ENCODE data around the gene MCTP2.

The MCTP2 gene

GRCh38 chr15:94398001-94398400, 166.6 kb downstream of the MCTP2 start:
- no peak for DNase-seq (ENCODE audit: low read depth)

GRCh38 chr15:94400526-94401298, 169.4 kb downstream of the MCTP2 start:
- no peak for DNase-seq (ENCODE audit: low read depth)

GRCh38 chr15:94403331-94403730, 172.0 kb downstream of the MCTP2 start:
- DNase-seq (ENCODE audit: low read depth): no peak

- no peak for DNase-seq (ENCODE audit: low read depth)
Observed at GRCh38 chr15:94404733-94405283, 173.4 kb downstream of the MCTP2 start.

- no peak for DNase-seq (ENCODE audit: low read depth)
Observed at GRCh38 chr15:94411285-94411684, 179.9 kb downstream of the MCTP2 start.

- DNase-seq (ENCODE audit: low read depth): no peak
Observed at GRCh38 chr15:94411846-94412245, 180.5 kb downstream of the MCTP2 start.

GRCh38 chr15:94412979-94413746, 181.8 kb downstream of the MCTP2 start:
- no peak for DNase-seq (ENCODE audit: low read depth)

- DNase-seq (ENCODE audit: low read depth): no peak
Observed at GRCh38 chr15:94414916-94415315, 183.6 kb downstream of the MCTP2 start.

- no peak for DNase-seq (ENCODE audit: low read depth)
Observed at GRCh38 chr15:94416267-94416666, 184.9 kb downstream of the MCTP2 start.

GRCh38 chr15:94416820-94417219, 185.5 kb downstream of the MCTP2 start:
- no peak for DNase-seq (ENCODE audit: low read depth)

GRCh38 chr15:94417501-94418293, 186.3 kb downstream of the MCTP2 start:
- DNase-seq (ENCODE audit: low read depth): no peak

- DNase-seq (ENCODE audit: low read depth): no peak
Observed at GRCh38 chr15:94421706-94422105, 190.3 kb downstream of the MCTP2 start.

GRCh38 chr15:94432279-94432678, 200.9 kb downstream of the MCTP2 start:
- DNase-seq (ENCODE audit: low read depth): no peak

- DNase-seq (ENCODE audit: low read depth): no peak
Observed at GRCh38 chr15:94439158-94439557, 207.8 kb downstream of the MCTP2 start.

- no peak for DNase-seq (ENCODE audit: low read depth)
Observed at GRCh38 chr15:94441760-94442159, 210.4 kb downstream of the MCTP2 start.

- no peak for DNase-seq (ENCODE audit: low read depth)
Observed at GRCh38 chr15:94442480-94442879, 211.1 kb downstream of the MCTP2 start.

- no peak for DNase-seq (ENCODE audit: low read depth)
Observed at GRCh38 chr15:94443186-94443585, 211.8 kb downstream of the MCTP2 start.

GRCh38 chr15:94445566-94446160, 214.3 kb downstream of the MCTP2 start:
- no peak for DNase-seq (ENCODE audit: low read depth)

- no peak for DNase-seq (ENCODE audit: low read depth)
Observed at GRCh38 chr15:94446441-94446840, 215.1 kb downstream of the MCTP2 start.

GRCh38 chr15:94451466-94451865, 220.1 kb downstream of the MCTP2 start:
- no peak for DNase-seq (ENCODE audit: low read depth)

- no peak for DNase-seq (ENCODE audit: low read depth)
Observed at GRCh38 chr15:94453227-94453988, 222.0 kb downstream of the MCTP2 start.

Measured in GM04503 (cell line).